ENCODE measurements around the gene ARPC5L. TPM values are rescaled to one million over a fixed set of nuclear protein-coding genes. Genes with fewer than 3 reads are reported as not detected.

Gene ARPC5L
- total RNA-seq, 1 donor from 2014 or later: 25.2 TPM

- Mint-ChIP-seq H3K27ac (ENCODE audit: unreplicated experiment) (no peak overlapping the region), H3K36me3 (ENCODE audit: unreplicated experiment) (peaks cover 5% of the 10 kb centered on the region), H3K4me3 (ENCODE audit: unreplicated experiment) (no peak overlapping the region), H3K9me3 (ENCODE audit: unreplicated experiment) (peaks cover 2% of the 10 kb centered on the region), H3K4me1 (ENCODE audit: low read depth, unreplicated experiment) (no peaks in the 10 kb centered on the region), H3K27me3 (ENCODE audit: unreplicated experiment) (no peaks in the 10 kb centered on the region)
- no peak for TF ChIP-seq CTCF (IDR thresholded peaks at IDR 0.05; ENCODE audit: partially characterized antibody, unreplicated experiment)
- no peak for DNase-seq
These were observed 33.2 kb upstream of the ARPC5L start for GRCh38 chr9:124828489-124829333.

- no peak for DNase-seq
- Mint-ChIP-seq H3K27me3 (ENCODE audit: unreplicated experiment) (no peaks in the 10 kb centered on the region), H3K4me3 (ENCODE audit: unreplicated experiment) (no peak overlapping the region), H3K27ac (ENCODE audit: unreplicated experiment) (no peak overlapping the region), H3K4me1 (ENCODE audit: low read depth, unreplicated experiment) (no peaks in the 10 kb centered on the region), H3K9me3 (ENCODE audit: unreplicated experiment) (peaks cover 2% of the 10 kb centered on the region), H3K36me3 (ENCODE audit: unreplicated experiment) (peaks cover 5% of the 10 kb centered on the region)
- TF ChIP-seq CTCF (IDR thresholded peaks at IDR 0.05; ENCODE audit: partially characterized antibody, unreplicated experiment): no peak
These were observed 32.6 kb upstream of the ARPC5L start for GRCh38 chr9:124829334-124829669.

- H3K4me3 Mint-ChIP-seq (ENCODE audit: unreplicated experiment): no peak overlapping the region
- H3K9me3 Mint-ChIP-seq (ENCODE audit: unreplicated experiment): peaks cover 3% of the 10 kb centered on the region
- no peaks in the 10 kb centered on the region for H3K4me1 Mint-ChIP-seq (ENCODE audit: low read depth, unreplicated experiment)
- no peak overlapping the region for H3K27ac Mint-ChIP-seq (ENCODE audit: unreplicated experiment)
- H3K27me3 Mint-ChIP-seq (ENCODE audit: unreplicated experiment): no peaks in the 10 kb centered on the region
- H3K36me3 Mint-ChIP-seq (ENCODE audit: unreplicated experiment): peaks cover 5% of the 10 kb centered on the region
- DNase-seq: no peak
- no peak for TF ChIP-seq CTCF (IDR thresholded peaks at IDR 0.05; ENCODE audit: partially characterized antibody, unreplicated experiment)
These were observed 31.3 kb upstream of the ARPC5L start for GRCh38 chr9:124830593-124830992.

- no peak for DNase-seq
- no peak for TF ChIP-seq CTCF (IDR thresholded peaks at IDR 0.05; ENCODE audit: partially characterized antibody, unreplicated experiment)
- Mint-ChIP-seq H3K4me1 (ENCODE audit: low read depth, unreplicated experiment) (no peaks in the 10 kb centered on the region), H3K9me3 (ENCODE audit: unreplicated experiment) (peaks cover 1% of the 10 kb centered on the region), H3K4me3 (ENCODE audit: unreplicated experiment) (no peak overlapping the region), H3K27ac (ENCODE audit: unreplicated experiment) (no peak overlapping the region), H3K27me3 (ENCODE audit: unreplicated experiment) (no peaks in the 10 kb centered on the region), H3K36me3 (ENCODE audit: unreplicated experiment) (no peaks in the 10 kb centered on the region)
These were observed 30.1 kb upstream of the ARPC5L start for GRCh38 chr9:124831642-124832364.

GRCh38 chr9:124834591-124834990 lies 27.3 kb upstream of the ARPC5L start:
- no peak for TF ChIP-seq CTCF (IDR thresholded peaks at IDR 0.05; ENCODE audit: partially characterized antibody, unreplicated experiment)
- Mint-ChIP-seq H3K27me3 (ENCODE audit: unreplicated experiment) (no peaks in the 10 kb centered on the region), H3K27ac (ENCODE audit: unreplicated experiment) (no peak overlapping the region), H3K36me3 (ENCODE audit: unreplicated experiment) (no peaks in the 10 kb centered on the region), H3K9me3 (ENCODE audit: unreplicated experiment) (peaks cover 5% of the 10 kb centered on the region), H3K4me3 (ENCODE audit: unreplicated experiment) (no peak overlapping the region), H3K4me1 (ENCODE audit: low read depth, unreplicated experiment) (no peaks in the 10 kb centered on the region)
- no peak for DNase-seq

Data from glutamatergic neuron (in vitro differentiated cells).